HUDEP-2 (cell line): ENCODE results near the gene ROR2.
"Not testable (repeated sequence)": the region's sequence is repeated elsewhere in the genome, so short reads cannot be mapped to it uniquely, and the experiment has no call there.

Experiments used
- DNase-seq, 76 experiments: peaks; one replicate each; lab custom pipeline; 2025; ENCODE audit not compliant: unreplicated experiment in 76 of 76; lab: John Stamatoyannopoulos, UW

ROR2 gene

DNA sequence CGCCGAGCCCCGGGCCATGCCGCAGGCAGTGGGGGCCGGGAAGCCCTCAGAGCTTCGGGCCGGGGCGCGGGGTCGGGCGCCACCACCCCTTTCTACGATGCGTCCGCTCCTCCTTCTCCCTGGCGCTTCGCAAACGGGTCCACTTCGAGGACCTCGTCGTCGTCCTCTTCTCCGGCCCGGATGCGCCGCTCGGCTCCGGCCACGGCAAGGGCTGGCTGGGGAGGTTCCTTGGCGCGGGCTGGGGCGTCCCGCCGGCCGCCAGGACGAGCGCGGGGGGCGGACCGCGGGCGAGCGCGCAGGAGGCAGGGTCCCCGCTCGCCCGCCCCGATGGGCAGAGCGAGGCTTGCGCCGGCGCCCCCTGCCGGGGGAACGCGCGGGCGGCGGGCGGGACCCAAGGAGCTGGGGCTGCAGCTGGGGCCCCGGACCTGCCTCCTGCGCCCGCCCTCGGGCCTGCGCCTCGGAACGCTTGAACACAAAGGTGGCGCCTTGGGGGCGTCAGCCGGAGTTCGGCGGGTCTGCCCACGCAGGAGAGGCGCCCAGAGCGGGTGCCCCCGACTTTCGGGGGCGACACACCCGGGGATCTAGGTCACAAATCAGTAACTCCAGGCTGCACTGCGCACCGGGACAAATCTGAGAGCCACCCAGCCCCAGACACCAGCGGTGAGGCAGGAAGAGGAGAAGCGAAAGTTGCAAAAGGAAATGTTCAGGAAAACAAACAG, at the start of gene ROR2:
TSS of gene ROR2 (minus strand) at position 283 of the 719 bp plus-strand sequence.
- peak in 68 of 76 experiments; percentile 12 to 82 (median 62) for DNase-seq

DNA sequence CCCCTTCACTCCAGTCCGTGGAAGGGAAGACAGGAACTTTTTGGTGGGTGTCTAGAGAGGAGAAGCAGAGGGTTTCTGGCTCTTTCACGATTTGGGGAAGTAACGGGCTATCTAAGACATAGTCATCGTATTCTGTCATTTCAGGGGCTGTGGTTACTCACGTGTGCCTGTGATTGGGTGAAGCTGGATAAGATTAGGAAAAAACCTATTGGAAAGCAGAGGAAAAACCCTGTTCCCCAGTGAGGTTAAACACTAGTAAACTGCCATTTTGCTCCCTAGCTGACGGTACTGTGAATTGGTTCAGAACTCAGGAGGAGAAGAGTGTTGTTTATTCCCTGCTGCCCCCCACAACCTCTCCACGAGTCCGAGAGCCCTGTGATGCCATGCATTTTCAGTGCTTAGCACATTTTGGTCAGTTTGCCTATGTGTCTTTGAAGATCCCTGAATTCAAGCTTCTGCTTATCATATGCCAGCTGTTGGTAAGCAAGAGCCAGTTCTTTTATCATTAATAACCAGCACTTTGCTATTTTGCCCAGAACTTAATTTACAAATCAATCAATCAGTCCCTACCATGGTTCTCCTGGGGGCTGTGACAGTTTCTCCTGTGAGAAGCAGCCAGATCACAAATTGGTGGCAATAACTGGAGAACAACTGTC, 45.1 kb upstream of the ROR2 start:
- peak in 7 of 76 experiments; percentile 6 to 52 (median 16) for DNase-seq

GRCh38 chr9:91994422-91994821, 44.4 kb upstream of the ROR2 start:
- peak in 6 of 76 experiments; percentile 3 to 39 (median 14) for DNase-seq

DNA sequence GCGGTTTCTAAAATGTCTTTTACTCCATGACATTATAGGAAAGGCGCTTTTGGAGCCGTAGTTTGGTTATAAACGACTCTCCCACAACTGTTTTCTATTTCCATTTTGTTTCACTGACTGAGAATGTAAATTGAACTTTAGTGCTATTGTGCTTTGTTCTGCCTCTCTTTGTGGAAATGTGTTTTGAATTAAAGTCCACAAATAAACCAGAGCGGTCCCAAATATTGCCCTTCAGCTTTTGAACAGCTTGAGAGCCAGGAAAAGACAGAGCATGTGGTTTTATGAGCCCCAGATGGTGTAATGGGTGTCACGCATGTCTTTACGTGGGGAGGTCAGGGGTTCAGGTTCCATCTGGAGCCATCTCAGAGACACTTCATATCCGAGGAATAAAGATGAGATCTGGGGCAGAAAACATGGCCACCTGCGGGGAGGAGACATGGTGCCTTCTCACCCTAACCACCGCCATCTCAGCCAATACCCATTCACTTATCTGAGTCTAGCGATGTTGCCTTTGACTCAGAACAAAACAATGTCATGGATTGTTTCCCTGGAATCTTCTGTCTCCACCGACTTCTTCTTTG, 42.5 kb upstream of the ROR2 start:
- no peak for DNase-seq

GRCh38 chr9:91991721-91992341, 41.8 kb upstream of the ROR2 start:
- no peak for DNase-seq

DNA sequence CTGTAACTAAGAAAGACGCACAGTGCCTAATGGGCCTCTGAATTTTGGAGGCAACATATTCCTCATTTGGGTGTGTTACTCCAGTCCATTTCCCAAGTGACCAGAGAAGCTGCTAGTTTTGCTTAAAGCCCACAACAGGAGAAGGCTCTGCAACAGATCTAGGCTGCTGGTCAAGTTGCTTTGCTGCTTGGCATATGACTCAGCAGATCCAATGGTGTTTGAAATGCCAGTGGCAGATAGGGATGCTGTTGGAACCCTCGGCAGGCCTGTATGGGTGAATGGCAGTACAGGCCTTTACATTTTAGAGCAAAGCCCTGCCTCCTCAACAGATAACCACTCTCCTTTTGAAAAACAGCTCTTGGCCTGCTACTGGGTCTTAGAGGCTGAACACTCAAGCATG, 36.2 kb upstream of the ROR2 start:
- DNase-seq = no peak

GRCh38 chr9:91985692-91986091, 35.7 kb upstream of the ROR2 start:
- DNase-seq = no peak

DNA sequence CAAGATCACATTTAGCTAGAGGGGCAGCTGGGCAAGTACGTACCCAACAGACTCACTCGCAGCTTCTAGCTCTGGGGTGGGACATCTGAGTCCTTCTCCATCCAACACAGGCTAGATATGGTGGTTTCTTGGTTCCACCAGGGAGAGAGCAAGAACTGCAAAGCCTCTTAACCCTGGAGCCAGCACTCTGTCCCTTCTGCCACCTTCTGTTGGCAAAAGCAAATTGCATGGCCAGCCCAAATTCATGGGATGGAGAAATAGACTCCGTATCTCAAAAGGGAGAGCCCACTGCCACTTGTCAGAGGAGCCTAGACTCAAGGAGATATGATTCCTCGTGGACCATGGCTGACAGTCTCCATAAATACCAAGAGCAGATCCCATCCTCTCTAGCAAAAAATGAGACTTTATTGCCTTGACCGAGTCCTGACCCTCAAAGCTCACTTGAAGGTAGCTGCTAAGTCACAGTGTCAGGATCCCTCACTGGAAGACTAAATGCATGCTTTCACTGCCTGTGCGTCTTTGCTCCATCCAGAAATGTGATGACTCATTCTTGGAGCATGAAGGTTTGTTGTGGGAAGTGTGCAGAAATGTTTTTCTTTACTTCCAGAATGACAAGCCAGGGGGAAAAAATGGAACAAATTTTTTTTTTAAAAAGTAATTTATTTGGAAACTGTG, 28.8 kb upstream of the ROR2 start:
- DNase-seq = peak in 49 of 76 experiments; percentile 3 to 67 (median 27)

DNA sequence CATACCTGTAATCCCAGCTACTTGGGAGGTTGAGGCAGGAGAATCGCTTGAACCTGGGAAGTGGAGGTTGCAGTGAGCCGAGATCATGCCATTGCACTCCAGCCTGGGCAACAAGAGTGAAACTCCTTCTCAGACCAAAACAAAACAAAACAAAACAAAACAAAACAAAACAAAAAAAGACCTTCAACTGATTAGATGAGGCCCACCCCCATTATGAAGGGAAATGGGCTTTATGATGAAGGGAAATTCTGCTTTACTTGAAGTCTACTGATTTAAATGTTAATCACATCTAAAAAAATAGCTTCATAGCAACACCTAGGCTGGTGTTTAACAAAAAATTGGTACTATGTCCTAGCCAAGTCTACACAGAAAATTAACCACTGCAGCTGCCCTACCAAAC, 25.2 kb upstream of the ROR2 start:
- DNase-seq = not testable (repeated sequence)

- DNase-seq = no peak
Measured at GRCh38 chr9:91972711-91973110, 22.7 kb upstream of the ROR2 start.

GRCh38 chr9:91972076-91972626, 22.1 kb upstream of the ROR2 start:
- no peak for DNase-seq

GRCh38 chr9:91967259-91967658, 17.2 kb upstream of the ROR2 start:
- DNase-seq = no peak

- no peak for DNase-seq
Measured at GRCh38 chr9:91966503-91966902, 16.5 kb upstream of the ROR2 start.

GRCh38 chr9:91963711-91964240, 13.7 kb upstream of the ROR2 start:
- DNase-seq = no peak

DNA sequence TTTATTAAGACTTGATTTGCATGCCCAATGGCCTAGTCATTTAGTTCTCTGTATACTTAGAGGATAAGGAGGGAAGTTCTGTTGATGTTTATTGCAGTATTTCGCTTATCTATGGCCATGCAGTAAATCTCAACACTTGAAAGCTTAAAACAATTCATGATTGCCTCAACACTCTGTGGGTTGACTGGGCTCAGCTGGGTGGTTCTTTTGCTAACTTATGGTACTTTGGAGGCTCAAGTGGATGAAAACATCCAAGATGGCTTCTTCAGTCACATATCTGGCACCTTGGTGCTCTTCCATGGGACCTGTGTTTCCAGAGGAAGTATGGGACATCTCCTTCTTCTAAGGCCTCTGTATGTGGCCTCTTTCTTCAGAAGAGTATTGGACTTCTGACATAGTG, 10.3 kb upstream of the ROR2 start:
- no peak for DNase-seq

- DNase-seq = no peak
Measured at GRCh38 chr9:91958174-91958573, 8.1 kb upstream of the ROR2 start.

- DNase-seq = peak in 61 of 76 experiments; percentile 9 to 75 (median 46)
Measured at GRCh38 chr9:91954841-91955471, 4.9 kb upstream of the ROR2 start.

DNA sequence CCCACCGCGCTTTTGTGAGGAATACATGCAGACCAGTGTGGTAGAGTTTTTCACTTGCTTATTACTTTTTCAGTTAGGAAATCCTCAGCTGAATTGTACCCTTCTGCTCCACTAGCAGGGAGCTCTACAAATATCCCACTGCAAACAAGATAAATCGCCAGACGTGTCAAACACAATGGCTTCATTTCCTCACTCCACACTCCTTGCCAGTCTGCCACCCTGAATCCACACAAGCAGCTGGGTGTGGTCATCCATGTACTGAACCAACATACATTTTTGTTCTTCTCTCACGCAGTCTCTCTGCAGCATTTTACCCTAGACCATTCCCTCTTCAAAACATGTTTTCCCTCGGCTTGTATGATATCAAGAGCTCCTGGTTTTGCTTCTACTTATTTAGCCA, 3.7 kb upstream of the ROR2 start:
- DNase-seq = no peak

DNA sequence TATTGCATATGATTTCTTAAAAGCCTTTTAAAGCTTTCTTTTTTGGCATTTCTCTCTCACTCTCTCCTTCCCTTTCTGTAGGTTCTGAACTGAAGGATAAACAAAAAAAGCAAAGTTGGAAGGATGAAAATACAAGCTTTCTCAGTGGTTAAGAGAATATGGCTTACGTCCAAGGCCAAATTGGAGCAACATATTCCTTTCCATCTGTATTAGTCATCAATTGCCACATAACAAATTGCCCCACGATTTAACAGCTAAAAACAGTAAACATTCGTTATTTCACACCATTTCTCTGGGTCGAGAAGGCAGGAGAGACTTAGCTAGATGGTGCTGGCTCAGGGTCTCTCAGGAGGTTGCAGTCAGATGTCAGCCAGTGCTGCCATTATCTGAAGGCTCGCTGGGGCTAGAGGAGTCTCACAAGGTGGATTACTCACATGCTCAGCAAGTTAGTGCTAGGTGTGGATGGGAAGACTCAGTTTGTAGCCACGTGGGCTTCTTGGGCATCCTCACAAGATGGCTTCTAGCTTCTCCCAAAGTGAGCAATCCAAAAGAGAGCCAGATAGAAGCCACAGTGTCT, 2.0 kb upstream of the ROR2 start:
- DNase-seq = no peak
